Erythroblast (primary cell): Measurements from ENCODE around the gene RABL2B.
"Not testable (repeated sequence)": the region's sequence is repeated elsewhere in the genome, so short reads cannot be mapped to it uniquely, and the experiment has no call there.

Experiments used
- GATA1 ChIP-seq: IDR thresholded peaks from 2 replicates; pipeline ENCODE4 v1.6.1; 2011; ENCODE audit warnings: low read depth, mild to moderate bottlenecking, control low read depth, low read length, moderate library complexity
- POLR2A ChIP-seq: IDR thresholded peaks from 2 replicates; pipeline ENCODE4 v1.6.1; 2011; ENCODE audit warnings: mild to moderate bottlenecking, low read length

- TF ChIP-seq POLR2A, GATA1: not testable (repeated sequence)
Measured at GRCh38 chr22:50775132-50775531, 8.3 kb downstream of the RABL2B start.
